Epithelial cell of prostate (primary cell): Measurements from ENCODE around the gene SLC35B2.

Experiments used
- DNase-seq: peaks from one replicate; pipeline ENCODE4 v3.0.0-alpha.2; 2011; ENCODE audit warnings: low read depth, low spot score
- H3K27ac ChIP-seq: fragments of 450-650 bp; 2 replicates; pipeline ENCODE4 v1.5.1; 2017; ENCODE audit warnings: mild to moderate bottlenecking

The SLC35B2 gene, protein sequence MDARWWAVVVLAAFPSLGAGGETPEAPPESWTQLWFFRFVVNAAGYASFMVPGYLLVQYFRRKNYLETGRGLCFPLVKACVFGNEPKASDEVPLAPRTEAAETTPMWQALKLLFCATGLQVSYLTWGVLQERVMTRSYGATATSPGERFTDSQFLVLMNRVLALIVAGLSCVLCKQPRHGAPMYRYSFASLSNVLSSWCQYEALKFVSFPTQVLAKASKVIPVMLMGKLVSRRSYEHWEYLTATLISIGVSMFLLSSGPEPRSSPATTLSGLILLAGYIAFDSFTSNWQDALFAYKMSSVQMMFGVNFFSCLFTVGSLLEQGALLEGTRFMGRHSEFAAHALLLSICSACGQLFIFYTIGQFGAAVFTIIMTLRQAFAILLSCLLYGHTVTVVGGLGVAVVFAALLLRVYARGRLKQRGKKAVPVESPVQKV

DNA sequence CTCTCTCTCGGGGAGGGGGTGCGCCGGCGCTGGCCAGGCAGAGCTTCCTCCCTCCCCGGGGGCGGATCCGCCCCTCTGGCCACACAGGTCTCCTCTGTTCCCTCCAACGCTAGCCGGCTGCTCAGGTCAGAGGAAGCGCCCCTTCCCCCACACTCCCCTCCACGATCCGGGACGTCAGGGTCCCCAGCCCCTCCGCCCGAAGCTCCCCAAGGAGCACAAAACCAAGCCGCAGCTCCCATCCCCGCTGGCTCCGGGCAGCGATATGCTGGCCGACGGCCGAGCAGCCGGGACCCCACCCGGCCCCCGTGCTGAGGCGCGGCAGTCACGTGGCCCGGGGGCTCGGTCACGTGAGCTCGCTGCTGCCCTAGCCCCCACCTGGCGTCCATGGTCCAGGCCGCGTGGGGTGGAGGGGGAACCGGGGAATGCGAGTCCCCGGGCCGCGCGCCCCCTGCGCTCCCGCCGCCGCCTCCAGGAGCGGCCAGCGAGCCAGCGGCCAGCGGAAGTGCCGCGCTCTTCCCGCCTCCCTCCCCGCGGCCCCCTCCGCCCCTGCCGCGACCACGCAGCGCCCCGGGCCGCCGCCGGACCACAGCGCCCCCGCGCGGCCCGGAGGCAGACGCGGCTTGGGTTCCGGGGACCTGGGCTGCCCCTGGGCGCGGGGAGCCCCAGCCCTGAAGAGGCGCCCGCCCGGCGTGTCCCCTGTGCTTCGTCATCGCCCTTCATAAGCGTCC lies at the start of gene SLC35B2:
Gene SLC35B2 (minus strand): TSS at position 504 of the 728 bp plus-strand sequence. CDS start 118 bp downstream, at position 386.
- peak within 1 kb of the TSS; percentile 81 for H3K27ac ChIP-seq
- DNase-seq: no peak

DNA sequence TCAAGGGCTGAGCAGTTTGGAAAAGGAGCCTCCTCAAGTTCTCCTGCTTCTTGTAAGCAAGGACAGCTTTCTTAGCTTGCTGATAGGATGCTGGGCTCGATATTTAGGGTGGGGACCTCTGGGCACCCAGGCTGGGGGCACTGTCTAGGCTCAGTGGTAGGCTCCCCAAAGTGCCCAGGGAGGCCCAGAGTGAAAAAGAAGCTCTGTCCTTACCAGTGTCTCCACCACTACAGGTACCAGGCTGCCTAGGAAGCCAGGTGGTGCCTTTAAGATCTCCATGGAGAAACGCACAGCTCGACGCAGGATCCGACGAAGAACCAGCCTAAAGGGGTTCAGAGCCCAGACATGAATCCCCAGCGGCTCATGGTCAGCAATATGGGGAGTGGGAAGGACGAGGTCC lies 49.4 kb upstream of the SLC35B2 start:
- DNase-seq: no peak
- no peak overlapping the region for H3K27ac ChIP-seq

DNA sequence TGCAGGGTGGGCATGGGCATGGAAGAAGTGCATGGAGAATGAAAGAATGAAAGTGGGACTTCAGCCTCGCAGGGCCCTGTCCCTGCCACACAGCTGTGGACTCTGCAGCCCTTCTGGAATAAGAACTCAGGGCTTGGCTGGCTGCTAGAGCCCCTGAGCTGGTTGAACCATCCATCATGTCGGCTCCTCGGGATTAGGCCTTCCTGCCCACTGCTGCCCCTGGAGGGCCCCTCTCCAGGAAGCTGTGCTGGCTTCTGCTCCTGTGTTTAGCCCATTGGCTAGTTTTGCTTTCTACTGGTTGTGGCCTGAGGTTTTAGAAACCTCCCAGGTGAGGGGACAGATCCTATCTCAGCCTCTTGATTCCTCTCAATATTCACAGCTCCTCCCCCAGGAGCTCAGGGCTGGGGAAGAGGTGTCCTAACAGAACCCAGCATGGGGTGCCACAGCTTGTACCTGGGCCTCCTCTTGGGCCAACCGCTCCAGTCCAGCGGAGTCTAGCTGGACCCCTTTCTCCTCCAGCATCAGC lies 47.9 kb upstream of the SLC35B2 start:
- no peak overlapping the region for H3K27ac ChIP-seq

DNA sequence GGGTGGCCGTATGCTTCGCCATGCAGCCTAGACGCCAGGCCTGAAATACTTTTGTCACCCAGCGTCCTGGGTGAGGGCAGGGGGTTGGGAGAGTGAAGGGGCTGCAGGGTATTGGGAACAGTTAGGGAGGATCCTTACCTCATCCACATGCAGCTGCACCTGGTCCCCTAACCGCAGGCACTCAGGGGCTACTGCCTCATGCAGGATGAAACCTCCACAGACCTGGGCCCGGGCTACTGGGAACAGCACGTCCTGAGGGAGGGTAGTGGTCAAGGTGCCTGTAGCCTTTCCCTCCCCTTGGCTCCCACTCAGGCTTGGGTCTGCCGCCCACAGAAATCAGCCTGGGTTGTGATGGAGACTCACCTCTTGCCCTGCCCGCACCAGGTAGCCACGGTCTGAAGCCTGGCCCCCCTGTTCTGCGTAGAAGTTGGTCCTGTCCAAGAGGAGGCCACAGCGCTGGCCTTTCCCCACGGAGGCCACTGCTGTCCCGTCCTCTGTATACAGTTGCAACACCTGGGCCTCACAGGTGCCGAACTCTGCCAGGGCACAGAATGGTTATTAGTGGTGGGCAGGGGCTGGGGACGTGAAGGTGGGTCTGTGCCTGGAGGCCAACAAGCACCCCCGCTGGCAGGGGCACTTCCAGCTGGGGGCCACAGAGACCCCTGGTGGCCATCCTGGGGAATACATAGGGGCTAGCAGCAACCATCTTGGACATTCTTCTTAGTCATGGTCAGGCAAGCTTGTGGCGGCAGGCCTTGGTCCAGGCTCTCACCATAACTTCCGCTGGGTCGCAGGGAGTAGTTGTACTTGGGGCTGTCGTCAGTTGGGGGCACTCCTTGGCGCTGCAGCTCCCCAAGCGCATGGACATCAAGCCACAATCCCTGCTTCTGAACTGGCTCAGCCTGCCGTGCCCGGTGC lies 47.2 kb upstream of the SLC35B2 start:
- DNase-seq: no peak
- H3K27ac ChIP-seq: no peak overlapping the region

More for the DNA sequence above, 47.9 kb upstream of the SLC35B2 start:
- DNase-seq: no peak

DNA sequence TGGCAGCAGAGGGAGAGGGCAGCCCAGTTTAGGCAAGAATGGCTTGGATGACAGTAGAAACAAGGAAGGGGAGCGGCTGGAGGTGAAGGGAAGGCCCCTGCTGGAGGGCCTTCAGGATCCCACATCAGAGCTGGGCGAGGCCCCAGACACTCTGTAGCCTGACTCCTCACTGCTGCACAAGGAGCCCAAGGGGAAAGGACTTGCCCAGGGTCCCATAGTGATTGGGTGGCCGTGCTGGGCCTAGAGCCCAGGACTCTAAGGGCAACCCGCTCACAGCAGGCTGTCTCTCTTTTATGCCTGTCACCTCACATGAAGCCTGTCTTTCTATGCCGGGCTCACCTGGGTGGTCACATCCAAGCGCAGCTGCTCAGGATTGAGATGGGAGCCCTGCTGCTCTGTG lies 46.5 kb upstream of the SLC35B2 start:
- no peak for DNase-seq
- no peak overlapping the region for H3K27ac ChIP-seq

DNA sequence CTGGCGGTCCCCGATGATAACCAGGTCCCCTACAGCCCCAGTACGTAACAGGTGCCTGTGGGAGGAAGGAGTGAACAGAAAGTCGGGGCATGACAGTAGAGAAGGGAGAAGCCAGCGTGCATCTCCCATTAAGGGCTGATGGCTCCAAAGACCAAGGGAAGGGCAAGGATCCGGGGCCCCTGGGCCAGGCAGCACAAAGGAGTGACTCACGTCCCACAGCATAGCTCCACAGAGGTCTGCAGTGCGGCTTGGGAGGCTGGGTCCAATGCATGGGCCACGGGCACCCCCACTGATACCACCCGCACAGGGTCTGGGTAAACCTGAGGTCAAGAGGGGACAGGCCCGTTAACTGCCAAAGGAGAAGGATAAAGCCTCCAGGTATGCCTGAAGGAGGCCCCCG lies 45.5 kb upstream of the SLC35B2 start:
- DNase-seq: no peak
- no peak overlapping the region for H3K27ac ChIP-seq

DNA sequence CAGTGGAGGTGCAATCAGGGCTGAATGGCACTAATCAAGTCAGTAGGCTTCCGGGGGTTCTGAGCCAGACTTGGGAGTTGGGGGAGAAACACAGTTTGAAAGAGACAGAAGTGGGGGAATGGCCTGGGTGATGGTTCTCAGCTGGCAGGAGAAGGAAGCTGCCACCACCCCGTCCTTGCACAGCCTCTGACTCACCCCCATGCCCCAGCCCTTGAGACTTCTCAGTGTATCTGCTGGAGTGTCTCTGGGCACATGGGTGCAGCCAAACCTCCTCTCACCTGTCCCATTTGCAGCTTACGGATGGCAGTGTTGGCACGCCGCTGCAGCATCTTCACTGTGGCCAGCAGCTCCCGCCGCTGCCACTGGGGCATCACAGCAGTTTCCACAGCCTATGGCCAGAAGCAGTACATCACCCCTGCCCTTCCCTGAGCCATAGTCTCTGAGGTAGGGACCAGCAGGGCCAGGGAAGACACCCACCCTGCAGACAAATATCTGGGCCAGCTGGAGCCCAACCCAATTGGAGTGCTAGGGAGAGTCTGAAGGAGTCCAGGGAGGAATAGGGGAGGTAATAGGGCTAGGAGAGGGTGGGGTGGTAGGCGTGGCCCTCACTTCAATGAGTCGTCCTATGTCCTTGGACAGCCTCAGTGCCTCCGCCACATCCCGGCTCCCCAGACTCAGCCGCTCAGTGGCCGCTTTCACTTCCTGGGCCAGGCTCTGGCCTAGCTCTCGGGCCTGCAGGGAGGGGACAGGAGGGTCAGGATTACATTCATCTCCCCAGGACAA lies 44.6 kb upstream of the SLC35B2 start:
- DNase-seq: no peak
- H3K27ac ChIP-seq: no peak overlapping the region

DNA sequence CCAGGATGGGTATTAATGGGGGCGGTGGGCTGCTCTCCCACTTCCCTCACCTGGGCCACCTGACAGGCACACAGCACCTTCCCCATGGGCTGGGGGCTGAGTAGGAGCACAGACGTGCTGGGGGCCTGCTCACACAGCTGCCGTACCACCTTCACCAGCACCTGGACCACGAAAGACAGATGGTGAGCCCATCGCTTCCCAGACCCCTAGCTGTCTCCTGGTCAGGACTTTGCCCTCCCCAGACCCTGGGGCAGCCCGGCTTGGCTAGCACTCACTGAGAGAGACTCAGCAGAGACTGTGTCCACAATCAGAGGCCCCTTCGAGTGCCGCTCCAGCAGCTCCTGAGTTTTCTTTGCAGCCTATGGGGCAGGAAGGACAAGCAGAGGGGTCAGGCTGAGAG lies 43.8 kb upstream of the SLC35B2 start:
- no peak overlapping the region for H3K27ac ChIP-seq
- DNase-seq: no peak

DNA sequence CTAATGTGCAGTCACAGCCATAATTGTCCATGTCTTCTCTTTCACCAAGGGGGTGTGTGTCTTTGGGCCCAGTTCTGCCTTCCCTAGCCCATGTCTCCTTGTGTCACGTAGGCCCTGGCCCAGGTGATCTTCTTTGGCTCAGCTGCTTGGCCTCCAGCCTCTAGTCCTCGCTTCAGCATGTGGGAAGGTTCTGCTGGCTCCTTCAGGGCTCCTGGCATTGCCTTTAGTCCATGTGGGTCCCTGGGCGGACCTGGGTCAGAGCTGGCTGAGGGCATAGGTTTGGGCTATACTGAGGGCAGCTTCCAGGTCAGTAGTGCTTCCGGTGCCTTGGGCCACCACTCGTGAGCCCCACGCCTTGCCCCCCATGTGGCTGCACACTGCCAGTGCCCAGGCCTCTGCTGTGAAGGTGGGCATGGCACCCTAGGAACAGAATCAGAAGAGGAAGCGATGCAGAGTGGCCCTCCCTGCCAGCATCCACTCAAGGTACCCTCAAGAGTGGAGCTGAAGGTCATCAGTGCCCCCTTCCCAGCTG lies 43.0 kb upstream of the SLC35B2 start:
- no peak for DNase-seq
- H3K27ac ChIP-seq: no peak overlapping the region

DNA sequence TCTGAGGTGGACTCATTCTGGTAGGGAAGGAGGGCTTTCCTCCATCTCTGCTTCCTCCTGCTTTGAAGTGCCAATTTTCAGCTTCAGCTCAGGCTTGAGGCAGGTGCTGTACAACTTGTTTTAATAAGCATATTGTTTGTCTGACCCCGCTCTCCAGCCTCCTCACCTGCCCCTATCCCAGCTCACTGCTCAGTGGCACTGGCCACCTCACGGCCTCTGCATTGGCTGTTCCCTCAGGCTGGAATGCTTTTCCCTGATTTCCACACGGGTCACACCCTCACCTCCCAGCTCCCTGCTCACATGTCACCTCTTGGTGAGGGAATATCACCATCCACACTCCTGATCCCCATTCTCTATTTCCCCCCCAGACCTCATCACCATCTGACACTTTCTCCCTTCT lies 41.5 kb upstream of the SLC35B2 start:
- H3K27ac ChIP-seq: no peak overlapping the region
- DNase-seq: no peak

DNA sequence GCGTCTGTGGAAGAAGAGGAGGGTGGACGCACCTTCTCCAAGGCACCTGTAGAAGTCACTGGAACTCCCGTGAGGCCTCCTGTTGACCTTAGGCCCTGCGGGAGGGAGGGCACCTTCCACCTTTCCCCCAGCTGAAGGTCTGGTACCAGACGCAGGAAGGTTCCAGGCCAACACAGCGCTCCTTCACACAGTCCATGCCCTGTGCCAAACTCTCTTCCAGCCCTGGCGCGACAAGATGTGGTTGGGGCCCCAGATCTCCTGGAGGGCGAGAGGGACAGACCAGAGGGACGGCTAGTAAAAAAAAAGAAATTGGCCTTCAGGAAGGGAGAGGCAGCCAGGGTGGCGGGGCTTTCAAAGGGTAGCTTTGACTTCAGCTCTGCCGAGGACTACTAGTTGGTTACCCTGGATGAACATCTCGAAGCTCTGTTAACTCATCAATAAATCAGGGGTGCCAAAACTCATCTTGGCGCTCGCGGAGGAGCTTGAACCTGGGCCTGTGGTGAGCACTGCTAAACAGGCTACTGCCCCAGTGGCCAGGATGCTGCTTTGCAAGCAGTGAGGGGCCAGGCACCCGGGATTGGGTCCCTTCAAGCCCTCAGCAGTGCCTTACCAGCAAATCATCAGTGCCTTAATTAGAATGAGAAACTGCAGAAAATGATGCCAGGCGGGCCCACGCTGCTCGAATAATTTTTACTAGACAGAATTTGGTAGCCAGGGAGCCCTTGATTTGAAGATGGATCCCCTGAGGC lies 40.9 kb upstream of the SLC35B2 start:
- no peak overlapping the region for H3K27ac ChIP-seq
- DNase-seq: no peak

DNA sequence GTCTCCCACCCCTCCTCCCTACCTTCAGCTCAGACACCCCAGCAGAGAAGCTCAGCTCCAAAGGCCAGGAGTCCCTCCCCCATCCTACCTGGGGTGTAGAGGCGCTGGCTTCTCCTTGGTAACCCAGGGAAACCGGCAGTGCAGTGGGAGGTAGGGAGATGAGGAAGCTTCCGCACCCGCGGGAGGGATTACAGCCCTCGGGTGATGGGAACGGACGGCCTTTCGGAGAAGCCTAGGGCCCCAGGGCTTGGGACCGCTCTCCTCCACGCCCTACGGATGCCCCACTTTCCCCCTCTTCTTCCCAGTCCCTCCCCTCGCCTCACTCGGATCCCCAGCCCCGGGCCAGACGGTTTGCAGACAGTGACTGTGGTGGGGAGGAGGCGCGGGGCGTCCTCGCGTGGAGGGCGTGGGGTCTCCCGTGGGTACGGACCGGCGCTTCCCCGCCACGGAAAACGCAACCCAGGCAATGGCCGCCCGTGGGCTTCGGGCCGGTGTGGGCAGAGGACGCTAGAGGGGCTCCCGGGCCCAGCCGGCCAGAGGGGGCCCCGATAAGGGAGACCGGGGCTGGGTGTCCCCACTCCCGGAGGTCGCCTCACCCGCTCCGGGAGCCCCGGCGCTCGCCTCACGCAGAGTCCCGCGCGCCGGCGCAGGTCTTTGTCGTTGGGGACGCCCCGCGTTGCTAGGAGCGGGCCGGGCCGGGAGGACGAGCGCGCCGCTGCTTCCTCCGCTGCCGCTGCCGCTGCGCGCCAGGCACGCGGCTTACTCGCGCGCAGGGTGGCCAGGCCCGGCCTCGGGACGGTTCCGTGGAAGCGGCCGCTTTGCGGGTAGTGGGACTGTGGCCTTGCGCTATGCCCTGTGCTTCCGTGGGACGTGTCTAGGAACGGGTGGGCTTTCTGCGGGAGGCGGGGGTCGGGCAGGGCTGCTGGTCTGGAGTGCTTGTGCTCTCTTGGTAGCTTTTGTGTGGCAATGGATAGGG lies 40.0 kb upstream of the SLC35B2 start:
- DNase-seq: no peak
- no peak overlapping the region for H3K27ac ChIP-seq

DNA sequence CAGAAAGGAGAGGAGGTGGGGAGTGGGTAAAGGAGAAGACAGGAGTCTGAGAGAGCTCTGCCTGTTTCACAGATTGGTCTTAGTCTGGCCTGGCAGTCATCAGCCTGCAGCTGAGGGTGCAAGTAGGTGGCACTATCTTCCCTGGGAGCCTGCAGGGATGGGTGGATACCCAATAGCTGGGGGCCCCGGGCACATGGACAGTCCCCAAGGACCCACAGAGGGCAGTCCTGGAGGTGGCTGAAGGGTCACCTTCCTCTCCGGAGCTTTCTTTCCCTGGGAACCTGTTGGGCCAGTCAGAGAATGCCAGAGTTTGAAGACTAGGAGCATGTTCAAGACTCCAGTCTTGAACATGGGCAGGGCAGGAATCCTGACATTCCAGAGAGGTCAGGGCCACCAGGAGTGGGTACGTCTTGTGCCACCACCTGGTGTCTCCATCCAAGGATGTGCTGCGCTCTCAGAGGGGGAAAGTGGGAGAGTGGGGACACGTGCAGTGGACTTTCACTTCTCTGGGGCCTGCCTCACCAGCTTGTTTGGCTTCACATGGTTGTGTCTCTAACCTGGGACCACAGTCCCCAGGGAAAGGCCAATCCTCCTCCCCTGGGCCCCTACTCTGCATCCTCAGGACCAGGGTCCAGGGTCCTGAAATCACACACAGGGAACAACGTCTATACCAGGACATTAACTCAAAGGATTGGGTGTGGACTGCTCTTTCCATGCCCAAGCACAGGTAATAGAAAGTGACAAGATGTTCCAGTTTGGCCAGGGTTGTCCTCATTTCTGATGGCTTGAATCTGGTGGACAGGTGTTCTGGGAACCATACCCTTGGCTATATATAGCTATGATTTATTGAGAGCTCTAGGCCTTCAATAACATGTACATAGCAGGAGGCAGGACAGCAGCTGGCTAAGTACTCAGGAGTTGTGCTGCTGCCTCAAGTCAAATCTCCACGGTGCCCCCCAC lies 37.8 kb upstream of the SLC35B2 start:
- DNase-seq: no peak

DNA sequence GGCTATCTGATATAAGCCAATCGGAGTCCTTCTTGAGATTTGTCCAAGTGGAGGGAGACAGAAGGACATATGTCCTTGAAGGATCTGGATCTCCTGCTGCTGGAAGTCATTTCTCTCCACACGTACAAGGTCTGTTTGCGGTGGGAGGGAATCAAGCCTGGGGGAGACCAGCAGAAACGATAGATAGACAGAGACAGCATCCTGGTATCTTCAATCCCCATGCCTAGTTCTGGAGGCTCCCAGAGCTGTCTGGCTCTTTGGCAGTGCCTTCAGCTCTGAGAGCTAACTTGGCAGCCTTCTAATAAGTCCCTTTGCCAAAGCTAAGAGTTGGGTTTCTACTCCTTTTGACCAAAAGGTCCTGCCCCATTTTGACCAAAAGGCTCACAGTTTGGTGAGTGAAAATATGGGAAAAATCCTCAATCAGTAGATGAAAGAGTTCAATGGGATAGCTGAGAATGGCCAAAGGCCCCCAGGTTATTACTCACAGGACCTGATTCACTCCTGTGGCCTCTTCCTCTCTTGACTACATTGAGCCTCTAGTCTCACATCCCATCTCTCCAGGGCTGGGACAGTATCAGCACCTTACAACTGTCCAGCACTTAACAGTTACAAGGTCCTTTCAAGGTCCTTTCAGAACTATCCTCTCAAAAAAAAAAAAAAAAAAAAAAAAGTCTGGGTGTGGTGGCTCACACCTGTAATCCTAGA lies 35.5 kb upstream of the SLC35B2 start:
- no peak overlapping the region for H3K27ac ChIP-seq
- DNase-seq: no peak

More for the DNA sequence above, 37.8 kb upstream of the SLC35B2 start:
- H3K27ac ChIP-seq: no peak overlapping the region

DNA sequence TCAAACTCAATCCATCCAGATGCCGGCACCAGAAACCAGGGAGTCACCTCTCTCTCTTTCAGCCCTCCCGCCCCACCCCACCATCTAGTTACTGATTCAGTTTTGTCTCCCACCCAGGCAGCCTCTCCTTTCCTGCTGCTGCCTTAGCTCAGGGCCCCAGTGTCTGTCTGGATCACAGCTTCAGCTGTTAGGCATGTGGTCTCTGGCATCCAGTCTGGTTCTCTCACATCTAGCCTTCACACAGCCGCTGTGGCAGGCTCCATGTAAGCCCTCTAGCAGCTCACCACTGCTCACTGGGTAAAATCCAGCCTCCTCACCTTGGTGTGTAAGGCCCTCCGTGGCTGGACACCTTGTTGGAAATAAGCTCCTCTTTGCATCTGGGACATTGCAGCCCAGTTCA lies 34.5 kb upstream of the SLC35B2 start:
- H3K27ac ChIP-seq: no peak overlapping the region
- DNase-seq: no peak
